Pancreas (tissue), 10 donors: ENCODE results near the gene TUBGCP6. TPM values are rescaled to one million over a fixed set of nuclear protein-coding genes. Genes with fewer than 3 reads are reported as not detected.
"Not testable (repeated sequence)": the region's sequence is repeated elsewhere in the genome, so short reads cannot be mapped to it uniquely, and the experiment has no call there.

Source experiments
- ATAC-seq, 4 donors: fragments of 200-7000 bp; cut with Tn5 transposase; one replicate each; pipeline versions ENCODE4 v1.8.0 to v1.9.1; 2020; ENCODE audit warnings: mild to moderate bottlenecking in 4 of 4, moderate library complexity in 4 of 4
- DNase-seq, 6 donors: peaks; one replicate each; pipeline ENCODE4 v3.0.0-alpha.2; 2020
- FAIRE-seq: peaks from 2 replicates; lab custom pipeline; 2012; peaks lifted over from hg19 to GRCh38; lab: Jason Lieb, UNC
- H3K27ac ChIP-seq, 4 donors: fragments of 200-600 bp; sonication (generic); 1 replicate in 3 of 4; 2 replicates in 1 of 4; pipeline versions ENCODE4 v1.5.0 to v1.8.0; 2020
- H3K27me3 ChIP-seq, 4 donors: fragments of 200-600 bp; one replicate each; pipeline ENCODE4 v1.8.0; 2021
- H3K36me3 ChIP-seq, 3 donors: fragments of 200-600 bp; sonication (generic) in 1 of 3; one replicate each; pipeline versions ENCODE4 v1.5.0 to v1.8.0; 2020 to 2021
- H3K4me1 ChIP-seq, 3 donors: fragments of 200-600 bp; one replicate each; pipeline ENCODE4 v1.8.0; 2021
- H3K4me3 ChIP-seq, 4 donors: fragments of 200-600 bp; sonication (generic) in 2 of 4; one replicate each; pipeline versions ENCODE4 v1.5.0 to v1.8.0; 2020 to 2021
- H3K9me3 ChIP-seq, 4 donors: fragments of 200-600 bp; one replicate each; pipeline ENCODE4 v1.8.0; 2021
- WGBS, 2 donors: extraction: QIAGEN DNeasy Blood & Tissue Kit; methylation state at CpG; one replicate each; pipeline ENCODE4 v1.1.7; 2013; 5-methylcytosine and 5-hydroxymethylcytosine counted together
- intact Hi-C, 3 donors: fragments of 100-400 bp; cut with DNase I; formaldehyde crosslinking; loops; one replicate each; pipeline versions ENCODE4 v1.11.1 to v1.14.2; 2022
- polyA plus RNA-seq, 2 donors: library from polyadenylated mRNA; stranded (reverse); fragments of 200-250 nt; gene quantifications; one replicate each; pipeline ENCODE4 v1.2.3, GENCODE V29; 2013
- total RNA-seq, 6 donors: library from RNA; stranded (reverse); fragmentation: NEBNext Ultra II Directional in 4 of 6; extraction: Animal tissue kit (Norgen Biotek cat#: 25700) in 4 of 6; gene quantifications; one replicate each; pipeline versions ENCODE4 v1.2.1 to v1.2.4, GENCODE V29; 2021 to 2023
- TF ChIP-seq, protein P1 (sequence below), 4 donors: fragments of 200-600 bp; sonication (generic) in 3 of 4; IDR thresholded peaks; one replicate each; pipeline versions ENCODE4 v1.5.0 to v1.8.0; 2021; ENCODE audit warnings: antibody characterized with exemption in 4 of 4
- donor health status: healthy with polysubstance abuse.
- donor health status: DM: no; HTN: no; CAD: no; lungs with moderate emphysema.
- donor health status: DM: no; HTN: no; CAD: no.
- donor health status: control.
- donor health status: control.
- donor health status: Bipolar disorder and iron deficiency.
- donor health status: DM: yes; HTN: yes; CAD: no.
- donor health status: DM: no; HTN: no; CAD: no.
- donor health status: DM: no; HTN: no; CAD: no.
- donor health status: DM: yes; HTN: yes; CAD: no.

The TUBGCP6 gene
- total and polyA plus RNA-seq, 8 donors = 19.2 to 139 (median 29.8) TPM

- TF ChIP-seq, protein P1, sequence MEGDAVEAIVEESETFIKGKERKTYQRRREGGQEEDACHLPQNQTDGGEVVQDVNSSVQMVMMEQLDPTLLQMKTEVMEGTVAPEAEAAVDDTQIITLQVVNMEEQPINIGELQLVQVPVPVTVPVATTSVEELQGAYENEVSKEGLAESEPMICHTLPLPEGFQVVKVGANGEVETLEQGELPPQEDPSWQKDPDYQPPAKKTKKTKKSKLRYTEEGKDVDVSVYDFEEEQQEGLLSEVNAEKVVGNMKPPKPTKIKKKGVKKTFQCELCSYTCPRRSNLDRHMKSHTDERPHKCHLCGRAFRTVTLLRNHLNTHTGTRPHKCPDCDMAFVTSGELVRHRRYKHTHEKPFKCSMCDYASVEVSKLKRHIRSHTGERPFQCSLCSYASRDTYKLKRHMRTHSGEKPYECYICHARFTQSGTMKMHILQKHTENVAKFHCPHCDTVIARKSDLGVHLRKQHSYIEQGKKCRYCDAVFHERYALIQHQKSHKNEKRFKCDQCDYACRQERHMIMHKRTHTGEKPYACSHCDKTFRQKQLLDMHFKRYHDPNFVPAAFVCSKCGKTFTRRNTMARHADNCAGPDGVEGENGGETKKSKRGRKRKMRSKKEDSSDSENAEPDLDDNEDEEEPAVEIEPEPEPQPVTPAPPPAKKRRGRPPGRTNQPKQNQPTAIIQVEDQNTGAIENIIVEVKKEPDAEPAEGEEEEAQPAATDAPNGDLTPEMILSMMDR (IDR thresholded peaks at IDR 0.05) = no peak
- WGBS, 2 donors = 82 to 86% methylated on average over 12 to 15 of the region's 15 CpGs
- no peak for FAIRE-seq
Observed at GRCh38 chr22:50171319-50171964, 73.4 kb downstream of the TUBGCP6 start.

GRCh38 chr22:50170453-50171318, 74.1 kb downstream of the TUBGCP6 start, which contains the start of gene PANX2:
TSS of gene PANX2 (plus strand) at chr22:50170731. CDS start at chr22:50170731, 0 bp downstream.
- H3K9me3 ChIP-seq = no peaks in the 10 kb centered on the region
- WGBS, 2 donors = 13 to 42% methylated on average over 31 to 93 of the region's 105 CpGs
- intact Hi-C loops = no loop called here
- FAIRE-seq (no peak), DNase-seq (peak in 4 of 6 donors; percentile 15 to 75 (median 54)), ATAC-seq (peak in 2 of 4 donors; percentile 22 to 32)
- TF ChIP-seq, protein P1 (IDR thresholded peaks at IDR 0.05) = no peak
- H3K27ac ChIP-seq = no peak within 1 kb of the TSS
- no peaks in the 10 kb centered on the region for H3K4me1 ChIP-seq
- no peaks in the 10 kb centered on the region for H3K27me3 ChIP-seq
- no peaks in the 10 kb centered on the region for H3K36me3 ChIP-seq
- H3K4me3 ChIP-seq = peak within 1 kb of the TSS in 3 of 4 donors; percentile 26 to 49 (median 43)

More at GRCh38 chr22:50171319-50171964, 73.4 kb downstream of the TUBGCP6 start:
- Histone ChIP-seq H3K36me3 (no peaks in the 10 kb centered on the region), H3K27ac (no peak overlapping the region), H3K27me3 (no peaks in the 10 kb centered on the region), H3K4me1 (no peaks in the 10 kb centered on the region), H3K4me3 (no peak overlapping the region), H3K9me3 (no peaks in the 10 kb centered on the region)
- intact Hi-C loops = no loop called here
- DNase-seq (peak in 4 of 6 donors; percentile 16 to 73 (median 40)), ATAC-seq (no peak)

DNA sequence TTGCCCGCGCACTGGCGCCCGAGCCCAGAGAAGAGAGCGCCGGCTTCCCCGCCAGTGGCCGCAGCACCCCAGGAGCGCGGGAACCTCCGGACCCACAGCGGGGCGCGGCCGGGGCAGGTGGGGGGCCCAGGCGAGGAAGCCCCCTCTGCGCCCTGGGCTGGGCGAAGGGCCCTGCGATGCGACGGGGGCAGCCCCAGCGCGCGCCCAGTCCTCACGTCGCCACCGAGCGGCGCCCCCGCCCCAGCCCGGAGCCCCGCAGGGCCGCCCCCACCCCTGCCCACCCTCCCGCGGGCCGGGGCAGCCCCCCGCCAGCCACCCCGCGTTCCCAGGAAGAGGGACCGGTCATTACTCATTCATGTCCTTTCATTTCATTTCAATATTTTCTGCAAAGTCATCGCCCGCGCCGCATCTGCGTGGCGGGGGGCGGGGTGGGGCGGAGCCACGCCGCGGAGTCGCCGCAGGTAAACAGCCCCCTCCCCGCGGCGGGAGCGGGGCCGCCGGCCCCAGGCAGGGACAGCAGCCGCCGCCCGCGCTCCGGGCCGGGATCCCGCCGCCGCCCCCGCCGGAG, 75.0 kb downstream of the TUBGCP6 start:
- Histone ChIP-seq H3K36me3 (no peaks in the 10 kb centered on the region), H3K9me3 (no peaks in the 10 kb centered on the region), H3K27me3 (no peaks in the 10 kb centered on the region), H3K4me3 (peak overlapping the region in 3 of 4 donors; percentile 26 to 49 (median 43)), H3K4me1 (no peaks in the 10 kb centered on the region), H3K27ac (no peak overlapping the region)
- TF ChIP-seq, protein P1 (IDR thresholded peaks at IDR 0.05) = no peak
- whole genome bisulfite sequencing, 2 donors = 2 to 3% methylated on average over 31 to 70 of the region's 70 CpGs
- DNase-seq (peak in 3 of 6 donors; percentile 23 to 72 (median 57)), FAIRE-seq (no peak), ATAC-seq (peak in 3 of 4 donors; percentile 57 to 77 (median 76))
- intact Hi-C loops = no loop called here

DNA sequence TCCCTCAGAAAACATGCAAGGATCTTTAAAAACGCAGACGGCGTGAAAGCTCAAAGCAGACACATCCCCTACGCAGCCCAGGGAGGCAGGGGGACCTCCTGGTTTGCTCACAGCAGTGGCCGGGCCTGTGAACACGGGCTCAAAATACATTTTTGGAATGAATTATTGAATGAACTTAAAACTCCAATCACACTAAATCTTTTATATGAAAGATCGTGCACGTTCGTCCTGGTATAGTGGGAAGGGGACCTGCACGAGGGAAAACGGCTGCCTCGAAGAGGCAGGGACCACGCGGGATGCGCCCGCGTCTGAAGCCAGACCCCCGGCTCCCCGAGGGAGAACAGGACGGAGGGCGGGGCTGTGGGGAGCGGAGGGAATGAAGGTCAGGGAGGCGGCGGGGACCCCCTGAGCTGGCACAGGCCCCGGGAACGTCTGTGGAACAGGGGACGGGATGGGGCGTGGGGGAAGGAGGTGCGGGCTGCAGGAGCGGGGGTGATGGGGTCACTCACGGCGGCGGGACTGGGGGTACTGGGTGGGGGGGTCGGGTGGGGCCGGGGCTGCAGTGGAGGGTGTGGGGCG, 75.6 kb downstream of the TUBGCP6 start:
- intact Hi-C loops = no loop called here

DNA sequence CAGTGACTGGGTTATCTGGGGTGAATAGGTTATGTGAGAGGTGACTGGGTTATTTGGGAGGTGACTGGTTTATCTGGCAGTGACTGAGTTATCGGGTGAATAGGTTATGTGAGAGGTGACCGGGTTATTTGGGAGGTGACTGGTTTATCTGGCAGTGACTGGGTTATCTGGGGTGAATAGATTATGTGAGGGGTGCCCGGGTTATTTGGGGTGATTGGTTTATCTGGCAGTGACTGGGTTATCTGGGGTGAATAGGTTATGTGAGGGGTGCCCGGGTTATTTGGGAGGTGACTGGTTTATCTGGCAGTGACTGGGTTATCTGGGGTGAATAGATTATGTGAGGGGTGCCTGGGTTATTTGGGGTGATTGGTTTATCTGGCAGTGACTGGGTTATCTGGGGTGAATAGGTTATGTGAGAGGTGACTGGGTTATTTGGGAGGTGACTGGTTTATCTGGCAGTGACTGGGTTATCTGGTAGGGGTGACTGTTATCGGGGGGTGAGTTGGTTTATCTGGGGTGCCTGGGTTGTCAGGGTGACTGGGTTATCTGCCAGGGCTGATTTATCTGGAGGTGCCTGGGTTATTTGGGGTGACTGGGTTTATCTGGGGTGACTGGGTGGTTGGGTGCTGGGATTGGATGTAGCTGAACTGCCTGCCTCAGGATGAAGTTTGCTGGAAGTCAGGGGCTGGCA, 76.2 kb downstream of the TUBGCP6 start:
- H3K27ac ChIP-seq, FAIRE-seq, H3K4me1 ChIP-seq, H3K36me3 ChIP-seq, intact Hi-C loops, ATAC-seq, H3K27me3 ChIP-seq, H3K4me3 ChIP-seq, H3K9me3 ChIP-seq, DNase-seq: not testable (repeated sequence)
- 31 to 40% methylated on average over 5 of the region's 5 CpGs for WGBS, 2 donors

More for the DNA sequence above, 75.6 kb downstream of the TUBGCP6 start:
- ATAC-seq (no peak), DNase-seq (peak in 3 of 6 donors; percentile 18 to 69 (median 54)), FAIRE-seq (no peak)
- TF ChIP-seq, protein P1 (IDR thresholded peaks at IDR 0.05) = no peak
- Histone ChIP-seq H3K36me3 (no peaks in the 10 kb centered on the region), H3K4me1 (no peaks in the 10 kb centered on the region), H3K4me3 (peak overlapping the region in 2 of 4 donors; percentile 43 to 49), H3K9me3 (no peaks in the 10 kb centered on the region), H3K27ac (no peak overlapping the region), H3K27me3 (no peaks in the 10 kb centered on the region)
- WGBS, 2 donors = 14 to 24% methylated on average over 22 to 36 of the region's 36 CpGs
